T-helper 2 cell treated with Interferon-gamma antibody and Interleukin-4, amounts not matched to agents 100 ng/mL and 5 ng/mL, for 36 hours (primary cell): ENCODE data around the gene NPEPL1. TPM values are rescaled to one million over a fixed set of nuclear protein-coding genes. Genes with fewer than 3 reads are reported as not detected.

ENCODE experiments used
- intact Hi-C: fragments of 100-400 bp; cut with micrococcal nuclease; formaldehyde crosslinking; loops from one replicate; pipeline ENCODE4 v1.15.1; 2023
- total RNA-seq: library from RNA; stranded (reverse); gene quantifications from 2 replicates; pipeline ENCODE4 v1.2.3, GENCODE V29; 2022

Gene NPEPL1
- total RNA-seq, 1 donor from 2014 or later: 26.7 TPM

DNA sequence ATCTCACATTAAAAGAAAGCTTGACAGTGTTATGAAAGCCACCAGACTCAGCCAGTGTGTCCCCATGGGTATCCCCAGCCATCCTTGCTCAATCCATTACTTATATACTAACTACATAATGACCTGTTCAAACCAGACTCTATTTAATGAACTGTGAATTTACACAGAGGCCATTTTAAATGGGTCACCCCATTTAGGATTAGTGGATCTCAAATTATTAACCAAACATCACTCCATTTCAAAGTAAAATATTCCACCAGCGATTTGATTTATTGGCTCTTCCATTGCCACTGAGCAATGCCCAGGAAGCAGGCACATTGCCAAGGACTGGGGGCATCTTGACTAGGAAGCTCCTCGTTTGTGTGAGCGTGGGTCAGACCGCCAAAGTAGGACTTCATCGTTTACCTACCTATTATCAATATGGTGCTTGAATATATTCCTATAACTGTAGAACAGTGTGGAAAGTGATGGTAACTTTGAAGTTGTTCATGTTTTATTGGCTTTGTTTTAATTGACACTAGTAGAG, 15.5 kb upstream of the NPEPL1 start:
- intact Hi-C loops: no loop called here

DNA sequence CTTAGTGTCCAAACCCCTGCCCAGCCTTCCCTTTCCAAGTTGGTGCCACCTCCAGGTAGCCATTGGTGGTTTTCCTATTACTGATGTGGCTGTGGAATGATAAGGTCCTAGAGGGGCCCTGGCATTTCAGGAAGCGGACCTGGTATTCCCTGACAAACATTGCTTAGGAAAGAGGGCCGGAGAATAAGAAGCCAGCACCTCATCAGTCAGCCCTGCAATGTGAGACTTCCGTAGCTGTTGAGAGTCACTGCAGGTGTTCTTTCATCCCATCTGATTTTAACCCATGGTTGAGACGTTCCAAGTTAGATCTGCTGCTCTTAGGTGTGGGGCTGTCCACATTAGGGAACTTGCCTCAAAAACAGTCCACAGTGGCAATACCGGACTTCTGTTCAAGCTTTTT, 14.8 kb upstream of the NPEPL1 start:
- intact Hi-C loops: no loop called here

DNA sequence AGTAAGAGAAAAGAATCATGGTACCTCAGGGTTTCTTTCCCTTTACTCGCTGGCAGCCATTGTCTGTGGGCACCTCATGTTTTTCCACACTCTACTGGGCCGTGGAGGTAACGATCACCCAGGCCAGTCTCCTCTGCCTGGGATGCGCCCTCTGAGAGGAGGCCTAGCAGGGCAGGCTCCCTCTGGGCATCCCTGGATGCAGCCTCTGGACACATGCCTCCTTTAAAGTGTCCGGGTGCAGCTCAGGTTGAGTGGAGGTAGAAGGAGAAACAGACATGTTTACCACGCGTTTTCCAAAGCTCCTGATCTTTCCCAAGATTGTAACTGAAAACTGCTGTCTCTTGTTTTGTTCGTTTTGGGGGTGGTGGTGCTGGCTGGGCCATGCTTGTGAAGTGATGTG, 13.8 kb upstream of the NPEPL1 start:
- intact Hi-C loops: no loop called here

DNA sequence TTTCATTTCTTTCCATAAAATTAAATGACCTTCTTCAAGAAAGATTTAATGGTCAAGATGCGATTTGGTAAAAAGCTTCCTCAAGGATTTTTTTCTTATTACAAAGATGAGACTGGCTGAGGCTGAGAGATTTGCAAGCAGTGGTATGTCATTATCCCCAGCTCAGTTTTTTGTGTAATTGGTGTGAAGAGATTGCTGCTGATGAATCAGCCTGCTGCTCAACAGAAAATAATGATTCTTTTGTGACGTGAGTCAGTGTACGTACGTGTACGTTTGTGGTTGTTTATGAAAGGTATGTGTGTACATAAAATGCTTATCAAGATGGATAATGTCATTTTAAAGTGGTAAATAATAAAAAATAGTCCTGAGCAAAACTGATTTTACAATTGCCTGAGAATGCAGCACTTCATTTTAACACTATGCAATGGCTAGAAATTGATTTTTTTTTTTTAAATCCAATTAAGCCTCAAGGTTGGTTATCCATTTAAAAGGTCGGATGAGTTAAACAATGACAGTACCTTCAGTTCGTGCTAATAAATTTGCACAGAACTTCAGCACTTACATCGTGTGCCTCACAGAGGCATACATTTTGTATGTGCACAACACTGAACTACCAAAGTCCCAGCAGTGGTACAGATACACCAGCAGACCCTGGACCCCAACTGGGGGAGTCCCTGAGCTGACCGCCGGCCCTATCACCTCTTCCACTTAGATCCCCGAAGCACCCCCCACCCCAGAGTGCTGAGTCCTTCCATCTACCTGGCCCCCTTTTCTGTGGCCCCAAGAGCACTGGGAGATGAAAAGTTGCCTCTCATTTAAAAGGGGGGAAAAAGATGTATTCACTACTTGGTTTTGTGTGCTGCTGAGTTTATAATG, 9.7 kb upstream of the NPEPL1 start:
- intact Hi-C loops: no loop called here

DNA sequence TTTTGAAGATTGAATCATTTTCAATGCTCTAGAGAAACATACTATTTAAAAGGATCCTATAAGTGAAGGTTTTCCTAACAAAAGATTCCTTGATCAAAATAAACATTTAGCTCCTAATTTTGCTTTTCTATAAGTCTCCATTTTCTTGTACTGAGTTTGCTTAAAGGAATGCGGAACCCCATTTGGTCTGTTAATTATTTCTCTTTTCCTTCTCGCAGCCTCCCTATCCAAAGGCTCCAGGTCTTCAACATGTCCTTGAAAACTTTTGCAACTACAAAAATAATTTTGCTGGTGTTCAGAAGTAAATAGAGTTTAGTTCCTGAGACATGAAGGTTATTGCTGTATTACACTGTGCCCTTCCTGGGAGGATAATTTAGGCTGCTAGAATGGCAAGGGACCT, 8.3 kb upstream of the NPEPL1 start:
- intact Hi-C loops: no loop called here

DNA sequence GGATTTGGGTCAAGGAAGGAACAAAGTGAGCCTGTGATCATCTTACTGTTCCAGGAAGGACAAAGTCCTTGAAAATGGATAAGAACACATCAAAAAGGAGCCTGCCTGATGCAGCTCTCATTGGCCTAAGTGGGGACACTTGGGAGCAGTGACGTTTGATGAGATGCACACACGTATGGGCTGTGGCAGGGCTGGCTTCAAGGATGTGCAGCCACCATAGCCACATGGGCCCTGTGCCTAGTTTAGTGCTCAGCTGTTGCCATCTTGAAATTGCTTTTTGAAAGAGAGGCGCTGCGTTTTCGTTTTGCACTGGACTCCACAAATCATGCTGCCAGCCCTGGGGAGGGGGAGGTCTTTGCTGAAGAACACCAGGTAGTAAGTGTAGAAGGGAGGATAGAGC, 6.6 kb upstream of the NPEPL1 start:
- intact Hi-C loops: no loop called here

DNA sequence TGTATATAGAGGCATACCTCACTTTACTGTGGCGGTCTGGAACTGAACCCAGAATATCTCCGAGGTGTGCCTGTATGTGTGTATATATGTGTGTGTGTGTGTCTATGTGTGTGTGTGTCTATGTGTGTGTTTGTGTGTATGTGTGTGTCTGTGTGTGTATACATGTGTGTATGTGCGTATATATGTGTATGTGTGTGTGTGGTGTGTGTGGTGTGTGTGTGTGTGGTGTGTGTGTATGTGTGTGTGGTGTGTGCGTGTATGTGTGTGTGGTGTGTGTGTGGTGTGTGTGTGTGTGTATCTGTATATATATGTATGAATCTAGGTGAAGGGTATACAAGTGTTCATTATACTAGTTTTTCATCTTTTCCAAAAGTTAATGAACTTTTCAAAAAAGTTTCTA, 4.2 kb upstream of the NPEPL1 start:
- intact Hi-C loops: no loop called here

DNA sequence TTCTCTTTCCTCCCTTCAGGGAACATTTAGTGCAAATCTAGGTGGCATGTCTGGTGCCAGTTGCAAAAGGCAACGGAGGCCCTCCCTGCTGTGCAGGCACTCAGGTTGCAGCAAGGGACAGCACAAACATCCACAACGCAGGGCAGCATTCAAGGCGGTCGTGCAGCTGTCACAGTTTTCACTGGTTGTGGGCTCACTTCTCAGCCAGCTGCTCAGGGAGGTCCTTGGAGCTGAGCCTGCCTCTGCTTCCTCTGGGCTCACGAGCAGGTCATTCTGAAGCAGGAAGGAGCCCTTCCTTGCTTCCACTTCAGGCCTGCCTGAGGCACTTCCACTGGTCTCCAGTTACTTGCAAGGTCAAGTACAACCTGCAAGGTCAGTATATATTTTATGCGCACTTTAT, 3.8 kb upstream of the NPEPL1 start:
- intact Hi-C loops: no loop called here

DNA sequence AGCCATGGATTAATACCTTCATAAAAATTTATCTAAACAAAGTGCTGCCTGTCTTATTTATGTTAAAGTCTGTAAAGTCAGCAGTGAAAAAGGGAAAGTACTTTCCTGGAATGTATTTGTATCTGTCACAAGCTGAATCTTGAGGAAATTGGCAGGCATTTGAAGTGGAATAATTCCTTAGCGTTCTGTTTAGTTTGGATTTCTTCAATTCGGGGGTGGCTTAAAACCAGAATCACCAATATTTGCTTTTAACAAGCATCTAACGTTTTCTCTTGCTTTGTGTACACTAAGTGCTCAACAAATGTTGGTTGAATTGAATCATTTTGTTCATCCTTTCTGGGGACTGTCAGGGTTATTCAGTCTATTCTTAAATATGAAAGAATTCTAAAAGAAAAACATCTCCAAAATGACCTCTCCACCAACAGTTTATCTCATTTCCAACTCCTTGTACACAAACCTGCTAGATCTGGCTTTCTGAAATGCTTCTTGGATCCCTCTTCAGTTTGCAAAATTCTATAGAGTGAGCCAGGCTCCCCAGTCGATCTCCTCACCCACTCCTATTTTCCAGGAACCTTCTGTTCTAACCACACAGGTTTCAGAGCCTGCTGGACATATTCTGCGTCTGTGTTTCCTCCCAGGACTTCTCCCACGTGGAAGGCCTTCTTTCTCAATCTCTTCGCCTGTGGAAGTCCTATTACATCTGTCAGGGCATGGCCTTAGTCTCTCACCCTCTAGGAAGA, 2.0 kb upstream of the NPEPL1 start:
- intact Hi-C loops: no loop called here

DNA sequence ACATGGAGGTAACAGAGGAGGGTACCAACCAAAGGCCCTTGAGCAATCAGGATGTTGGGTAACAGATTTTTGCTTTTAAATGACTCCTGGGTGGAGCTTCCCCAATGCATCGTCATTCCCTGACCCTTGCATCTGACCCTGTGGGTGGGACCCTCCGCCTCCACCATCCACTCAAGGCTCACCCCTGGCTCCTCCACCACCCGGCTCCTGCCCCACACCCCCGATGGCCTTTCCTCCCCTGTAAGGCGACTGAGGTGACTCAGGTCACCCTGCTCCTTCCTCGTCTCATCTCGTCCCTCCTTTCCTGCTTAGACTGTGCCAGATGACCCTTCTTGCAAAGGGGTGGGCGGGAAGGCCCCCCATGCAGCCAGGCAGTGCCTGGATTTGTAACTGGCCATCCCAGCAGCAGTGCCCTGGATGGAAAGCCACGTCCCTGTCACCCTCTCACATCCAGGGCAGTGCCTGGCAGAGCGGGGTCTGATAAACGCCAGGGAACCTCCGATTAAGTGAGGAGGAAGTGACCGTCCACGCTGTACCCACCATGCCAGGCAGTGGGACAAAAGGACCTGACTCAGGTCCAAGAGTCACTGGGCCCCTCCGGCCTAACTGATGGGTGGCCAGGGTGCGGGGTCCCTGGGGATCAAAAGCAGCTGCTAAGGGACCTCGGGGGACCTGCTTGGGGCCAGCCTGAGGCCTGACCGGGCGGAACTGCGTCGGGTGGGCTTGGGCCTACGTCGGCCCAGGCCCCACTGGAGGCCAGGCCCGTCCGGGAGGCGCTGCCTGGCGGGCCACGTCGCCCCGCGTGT, 624 bp upstream of the NPEPL1 start:
- intact Hi-C loops: loop anchor here (2.0 kb wide), 1 partner anchor 39 kb away; no protein-coding TSS in a partner anchor

DNA sequence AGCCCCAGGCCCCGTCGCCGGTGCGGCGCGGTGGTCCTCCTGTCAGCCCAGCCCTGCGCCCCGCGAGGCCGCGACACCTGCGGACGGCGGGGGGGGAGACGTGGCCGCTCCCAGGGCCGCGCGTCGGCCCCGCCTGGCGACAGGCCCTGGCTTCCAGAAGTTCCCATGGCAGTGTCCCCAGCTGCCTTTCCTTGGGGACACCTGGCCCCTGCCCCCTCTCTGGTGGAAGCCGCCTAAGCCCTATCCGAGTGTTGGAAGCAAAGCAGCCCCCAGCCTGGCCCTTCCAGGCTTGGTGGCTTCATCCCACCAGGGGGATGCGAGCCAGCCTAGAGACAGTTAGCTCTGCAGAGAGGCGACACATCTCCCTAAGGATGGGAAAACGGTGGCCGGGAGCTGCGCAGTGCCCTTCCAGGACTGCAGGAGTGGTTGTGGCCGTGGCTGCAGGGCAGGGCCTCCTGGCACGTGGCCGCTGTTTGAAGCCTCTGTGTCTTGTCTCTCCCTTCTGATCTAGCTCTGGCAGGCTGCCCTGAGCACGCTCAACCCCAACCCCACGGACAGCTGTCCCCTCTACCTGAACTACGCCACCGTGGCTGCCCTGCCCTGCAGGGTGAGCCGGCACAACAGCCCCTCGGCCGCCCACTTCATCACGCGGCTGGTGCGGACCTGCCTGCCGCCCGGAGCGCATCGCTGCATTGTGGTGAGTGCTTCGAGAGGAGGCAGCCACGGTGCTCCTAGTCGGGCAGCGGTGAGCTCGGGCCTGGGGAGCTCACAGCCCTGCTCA, 816 bp downstream of the NPEPL1 start:
- intact Hi-C loops: loop anchor here (2.0 kb wide), 1 partner anchor 41 kb away; no protein-coding TSS in a partner anchor

DNA sequence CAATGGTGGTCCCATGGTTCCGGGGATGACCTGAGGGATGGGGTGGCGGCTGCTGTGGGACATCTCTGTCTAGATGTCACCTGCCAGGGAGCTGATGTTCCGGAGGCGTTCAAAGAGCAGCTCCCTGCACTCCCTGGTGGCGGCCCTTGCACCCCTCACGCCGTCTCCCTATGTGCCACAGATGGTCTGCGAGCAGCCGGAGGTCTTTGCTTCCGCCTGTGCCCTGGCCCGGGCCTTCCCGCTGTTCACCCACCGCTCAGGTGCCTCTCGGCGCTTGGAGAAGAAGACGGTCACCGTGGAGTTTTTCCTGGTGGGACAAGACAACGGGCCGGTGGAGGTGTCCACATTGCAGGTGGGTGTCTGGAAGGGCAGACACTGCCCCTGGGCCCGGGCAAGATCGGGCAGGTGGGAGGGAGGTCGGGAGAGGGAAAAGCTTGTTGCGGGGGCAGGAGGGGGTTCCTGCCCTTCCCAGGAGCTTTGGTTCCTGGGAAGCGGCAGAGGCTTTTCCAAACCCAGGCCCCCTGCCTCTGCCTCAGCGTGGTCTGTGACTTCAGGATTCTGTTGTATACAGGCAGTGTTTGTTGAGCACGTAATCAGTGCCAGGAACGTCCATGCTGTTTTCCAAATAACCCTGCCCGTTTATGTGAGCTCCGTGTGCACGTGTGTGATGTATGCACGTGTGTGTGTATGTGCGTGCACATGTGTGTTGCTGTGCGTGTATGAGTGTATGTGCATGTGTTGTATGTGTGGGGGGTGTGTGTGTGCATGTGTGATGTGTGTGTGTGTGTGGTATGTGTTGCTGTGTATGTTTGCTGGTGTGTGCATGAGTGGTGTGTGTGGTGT, 1.9 kb downstream of the NPEPL1 start:
- intact Hi-C loops: no loop called here

DNA sequence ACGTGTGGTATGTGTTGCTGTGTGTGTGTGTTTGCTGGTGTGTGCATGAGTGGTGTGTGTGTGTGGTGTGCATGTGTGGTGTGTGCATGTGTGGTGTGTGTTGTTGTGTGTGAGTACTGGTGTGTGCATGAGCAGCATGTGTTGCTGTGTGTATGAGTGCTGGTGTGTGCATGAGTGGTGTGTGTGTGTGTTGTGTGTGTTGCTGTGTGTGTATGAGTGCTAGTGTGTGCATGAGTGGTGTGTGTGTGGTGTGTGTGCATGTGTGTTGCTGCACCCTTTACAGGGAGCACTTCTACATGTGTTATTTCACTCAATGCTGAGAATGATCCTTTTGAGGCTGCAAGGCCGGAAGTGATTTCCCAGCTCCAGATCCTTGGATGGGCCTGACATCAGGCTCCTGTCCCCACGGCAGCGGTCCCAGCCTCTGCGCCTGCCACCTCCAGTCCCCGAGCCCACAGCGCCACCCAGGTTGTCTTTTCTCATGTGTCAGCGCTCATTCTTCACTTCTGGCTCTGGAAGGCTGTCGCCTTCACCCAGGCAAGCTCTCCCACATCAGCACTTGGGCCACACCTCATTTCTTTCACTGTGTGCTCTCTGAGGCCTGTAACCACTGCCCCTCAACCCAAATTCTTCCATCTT, 2.6 kb downstream of the NPEPL1 start:
- intact Hi-C loops: no loop called here

DNA sequence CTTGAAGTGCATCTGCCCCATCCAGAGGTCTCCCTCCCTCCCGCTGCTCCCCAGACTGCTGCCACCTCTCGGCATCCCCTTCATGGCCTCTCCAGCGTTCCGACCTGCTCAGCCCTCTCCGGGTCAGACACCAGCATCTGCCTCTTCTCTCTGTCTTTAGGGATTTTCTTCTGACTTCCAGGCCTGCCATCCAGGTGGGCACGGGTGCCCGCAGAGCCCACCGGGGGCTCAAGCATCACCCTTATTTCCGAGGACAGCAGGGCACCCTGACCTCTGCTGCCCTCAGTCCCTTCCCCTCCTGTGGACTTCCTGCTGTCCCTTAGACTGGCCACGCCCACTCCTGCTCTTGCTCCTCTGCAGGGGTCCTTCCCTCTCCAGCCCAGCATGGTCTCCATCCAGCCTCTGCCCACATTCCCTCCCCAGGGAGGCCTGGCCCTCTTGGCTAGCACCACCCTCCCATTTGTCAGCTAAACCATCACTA, 3.3 kb downstream of the NPEPL1 start:
- intact Hi-C loops: no loop called here

DNA sequence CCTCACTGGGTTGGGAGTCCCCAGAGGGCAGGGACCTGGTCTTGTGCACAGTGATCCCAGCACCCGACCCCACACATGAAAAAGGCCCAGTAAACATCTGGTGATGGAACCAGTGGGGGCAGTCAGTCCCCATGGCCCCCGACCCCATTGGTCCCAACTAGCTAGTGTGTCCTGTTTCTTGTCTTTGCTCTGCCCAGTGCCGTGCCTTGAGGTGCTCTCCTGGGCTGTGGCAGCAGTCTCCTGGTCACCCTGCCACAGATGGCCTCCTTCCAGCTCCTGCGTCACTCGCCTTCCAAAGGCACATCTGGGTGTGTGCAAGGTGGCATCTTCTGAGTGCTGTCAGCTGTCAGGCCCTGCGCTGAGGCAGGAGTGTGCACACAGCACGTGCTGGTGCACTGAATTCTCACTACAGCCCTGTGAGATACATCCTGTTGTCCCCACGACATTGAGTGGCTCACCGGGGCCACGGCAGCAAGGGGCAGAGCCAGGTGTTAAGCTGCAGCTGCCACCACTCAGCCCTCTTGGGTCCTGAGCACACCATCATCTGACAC, 3.9 kb downstream of the NPEPL1 start:
- intact Hi-C loops: no loop called here

DNA sequence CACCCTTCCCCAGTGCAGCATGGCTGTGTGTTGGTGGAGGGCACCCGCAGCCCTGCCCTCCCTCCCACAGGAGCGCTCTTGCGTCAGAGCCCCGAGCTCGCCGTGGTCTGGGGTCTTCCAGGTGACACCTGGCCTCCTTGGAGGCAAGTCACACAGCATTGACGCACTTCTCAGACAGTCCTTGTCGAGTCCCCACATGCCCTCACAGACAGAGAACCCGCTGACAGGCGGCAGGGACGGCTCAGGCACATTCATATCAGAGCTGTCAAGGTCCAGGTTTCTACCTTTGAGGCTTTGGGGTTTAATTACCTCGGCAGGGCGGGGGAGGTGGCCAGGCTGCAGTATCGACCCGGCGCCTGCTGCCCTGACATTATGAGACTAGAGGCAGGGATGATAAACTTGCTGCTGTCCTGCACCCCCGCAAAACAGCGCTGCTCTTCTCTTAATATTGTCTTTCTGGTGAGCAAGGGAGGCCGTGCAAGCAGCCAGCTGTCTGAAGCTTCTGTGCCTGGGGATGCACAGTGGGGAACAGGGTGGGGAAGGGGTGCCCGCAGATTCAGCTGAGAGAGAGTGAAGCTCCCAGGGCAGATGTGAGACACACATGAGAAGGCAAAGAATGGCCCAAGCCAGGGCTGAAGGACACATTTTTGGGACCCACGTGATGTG, 4.7 kb downstream of the NPEPL1 start:
- intact Hi-C loops: no loop called here

DNA sequence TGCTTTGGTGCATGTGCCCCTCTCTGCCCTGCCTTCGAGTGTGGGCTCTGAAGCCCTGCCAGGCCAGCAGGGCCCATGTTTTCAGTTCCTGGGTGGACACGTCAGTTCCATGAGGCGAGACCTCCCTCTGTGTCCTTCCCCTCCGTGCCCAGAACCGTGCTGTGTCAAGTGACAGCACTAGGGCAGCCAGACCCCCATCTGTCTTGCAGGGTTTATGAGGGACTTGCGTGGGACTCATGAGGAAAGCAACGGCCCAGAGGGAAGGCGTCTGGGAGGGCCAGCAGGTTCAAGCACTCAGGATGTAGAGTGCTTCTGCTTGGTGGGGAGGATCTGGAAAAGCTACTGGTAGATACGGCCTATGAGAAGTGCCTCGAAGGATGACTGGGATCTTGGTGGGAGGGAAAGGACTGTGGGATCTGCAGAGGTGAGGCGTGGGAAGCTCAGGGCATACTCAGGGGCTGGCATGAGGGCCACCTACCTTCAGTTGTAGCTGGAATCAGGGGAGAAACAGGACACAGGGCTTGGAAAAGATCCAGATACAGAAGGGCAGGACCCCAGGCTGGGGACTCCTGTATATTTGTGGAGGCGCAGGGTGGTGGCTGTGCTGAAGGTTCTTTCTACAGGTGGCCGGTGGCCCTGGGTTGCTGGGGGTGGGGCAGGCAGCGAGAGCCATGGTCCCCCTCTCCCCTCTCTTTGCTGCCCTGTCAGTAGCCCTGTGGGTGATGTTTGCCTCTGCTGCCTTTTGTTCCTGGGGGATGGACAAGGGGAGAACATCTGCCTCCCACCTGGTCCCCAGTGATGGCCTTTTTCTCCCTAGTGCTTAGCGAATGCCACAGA, 5.5 kb downstream of the NPEPL1 start:
- intact Hi-C loops: no loop called here
